T-helper 2 cell treated with Interferon-gamma antibody and Interleukin-4, amounts not matched to agents 5 μg/mL and 100 μg/mL, for 36 hours (primary cell): ENCODE data around the gene TUBGCP3.

ENCODE experiments used
- DNase-seq: peaks from one replicate; pipeline ENCODE4 v3.0.0; 2021; ENCODE audit warnings: low spot score
- H3K27ac Mint-ChIP-seq: one replicate; pipeline ENCODE4 v1.8.0; 2021; ENCODE audit warnings: mild to moderate bottlenecking, mixed read lengths
- H3K27me3 Mint-ChIP-seq: one replicate; pipeline ENCODE4 v1.8.0; 2021; ENCODE audit warnings: low read depth, mixed read lengths
- H3K36me3 Mint-ChIP-seq: one replicate; pipeline ENCODE4 v1.8.0; 2021; ENCODE audit warnings: low read depth, mixed read lengths
- H3K4me1 Mint-ChIP-seq: one replicate; pipeline ENCODE4 v1.8.0; 2021; ENCODE audit warnings: low read depth, mixed read lengths
- H3K4me3 Mint-ChIP-seq: one replicate; pipeline ENCODE4 v1.8.0; 2022; ENCODE audit warnings: mild to moderate bottlenecking, moderate library complexity, mixed read lengths
- H3K9me3 Mint-ChIP-seq: one replicate; pipeline ENCODE4 v1.8.0; 2021; ENCODE audit warnings: mixed read lengths

TUBGCP3 gene

GRCh38 chr13:112602189-112602588 lies 14.2 kb upstream of the TUBGCP3 start:
- Mint-ChIP-seq H3K4me1 (peaks cover 6% of the 10 kb centered on the region), H3K27ac (no peak overlapping the region), H3K4me3 (no peak overlapping the region), H3K27me3 (peaks cover 39% of the 10 kb centered on the region), H3K36me3 (no peaks in the 10 kb centered on the region), H3K9me3 (no peaks in the 10 kb centered on the region)
- DNase-seq = no peak

- Mint-ChIP-seq H3K4me3 (no peak overlapping the region), H3K4me1 (peaks cover 5% of the 10 kb centered on the region), H3K27ac (no peak overlapping the region), H3K27me3 (peaks cover 44% of the 10 kb centered on the region), H3K36me3 (no peaks in the 10 kb centered on the region), H3K9me3 (no peaks in the 10 kb centered on the region)
- DNase-seq = no peak
These were observed 13.4 kb upstream of the TUBGCP3 start for GRCh38 chr13:112601371-112601770.

GRCh38 chr13:112596235-112596634 lies 8.3 kb upstream of the TUBGCP3 start:
- H3K4me1 Mint-ChIP-seq = peaks cover 4% of the 10 kb centered on the region
- peaks cover 2% of the 10 kb centered on the region for H3K36me3 Mint-ChIP-seq
- peaks cover 36% of the 10 kb centered on the region for H3K27me3 Mint-ChIP-seq
- DNase-seq = no peak
- H3K4me3 Mint-ChIP-seq = no peak overlapping the region
- no peaks in the 10 kb centered on the region for H3K9me3 Mint-ChIP-seq
- H3K27ac Mint-ChIP-seq = no peak overlapping the region

- Mint-ChIP-seq H3K27ac (no peak overlapping the region), H3K9me3 (no peaks in the 10 kb centered on the region), H3K4me3 (no peak overlapping the region), H3K36me3 (peaks cover 5% of the 10 kb centered on the region), H3K27me3 (peaks cover 30% of the 10 kb centered on the region), H3K4me1 (peaks cover 12% of the 10 kb centered on the region)
- no peak for DNase-seq
These were observed 4.7 kb upstream of the TUBGCP3 start for GRCh38 chr13:112592647-112593046.

- H3K4me1 Mint-ChIP-seq = peaks cover 13% of the 10 kb centered on the region
These were observed 4.2 kb upstream of the TUBGCP3 start for GRCh38 chr13:112592181-112592580.

GRCh38 chr13:112588490-112589297 lies 741 bp upstream of the TUBGCP3 start:
- H3K4me1 Mint-ChIP-seq = peaks cover 23% of the 10 kb centered on the region
- no peaks in the 10 kb centered on the region for H3K9me3 Mint-ChIP-seq
- peaks cover 12% of the 10 kb centered on the region for H3K36me3 Mint-ChIP-seq
- H3K4me3 Mint-ChIP-seq = peak overlapping the region; percentile 94
- DNase-seq = no peak
- no peaks in the 10 kb centered on the region for H3K27me3 Mint-ChIP-seq
- H3K27ac Mint-ChIP-seq = peak overlapping the region; percentile 88

More at GRCh38 chr13:112592181-112592580, 4.2 kb upstream of the TUBGCP3 start:
- Mint-ChIP-seq H3K27ac (no peak overlapping the region), H3K4me3 (no peak overlapping the region), H3K36me3 (peaks cover 5% of the 10 kb centered on the region), H3K9me3 (no peaks in the 10 kb centered on the region), H3K27me3 (peaks cover 25% of the 10 kb centered on the region)
- DNase-seq = no peak

- peaks cover 15% of the 10 kb centered on the region for H3K36me3 Mint-ChIP-seq
- H3K27ac Mint-ChIP-seq = peak overlapping the region; percentile 80
- H3K4me1 Mint-ChIP-seq = peaks cover 27% of the 10 kb centered on the region
- no peaks in the 10 kb centered on the region for H3K9me3 Mint-ChIP-seq
- no peaks in the 10 kb centered on the region for H3K27me3 Mint-ChIP-seq
- peak overlapping the region; percentile 94 for H3K4me3 Mint-ChIP-seq
- peak; percentile 76 for DNase-seq
These were observed 665 bp downstream of the TUBGCP3 start for GRCh38 chr13:112587212-112587763.

GRCh38 chr13:112586334-112586960 lies 1.5 kb downstream of the TUBGCP3 start:
- no peaks in the 10 kb centered on the region for H3K27me3 Mint-ChIP-seq
- peak overlapping the region; percentile 80 for H3K27ac Mint-ChIP-seq
- H3K36me3 Mint-ChIP-seq = peaks cover 23% of the 10 kb centered on the region
- H3K4me1 Mint-ChIP-seq = peaks cover 33% of the 10 kb centered on the region
- H3K9me3 Mint-ChIP-seq = no peaks in the 10 kb centered on the region
- DNase-seq = no peak
- peak overlapping the region; percentile 94 for H3K4me3 Mint-ChIP-seq

GRCh38 chr13:112583592-112584277 lies 4.2 kb downstream of the TUBGCP3 start:
- peaks cover 31% of the 10 kb centered on the region for H3K4me1 Mint-ChIP-seq
- peaks cover 30% of the 10 kb centered on the region for H3K36me3 Mint-ChIP-seq
- H3K27ac Mint-ChIP-seq = no peak overlapping the region
- H3K9me3 Mint-ChIP-seq = peaks cover 3% of the 10 kb centered on the region
- H3K27me3 Mint-ChIP-seq = no peaks in the 10 kb centered on the region
- H3K4me3 Mint-ChIP-seq = no peak overlapping the region
- DNase-seq = no peak

- H3K4me1 Mint-ChIP-seq = peaks cover 29% of the 10 kb centered on the region
- DNase-seq = no peak
- H3K36me3 Mint-ChIP-seq = peaks cover 33% of the 10 kb centered on the region
- peaks cover 8% of the 10 kb centered on the region for H3K9me3 Mint-ChIP-seq
- no peak overlapping the region for H3K4me3 Mint-ChIP-seq
- H3K27ac Mint-ChIP-seq = no peak overlapping the region
- no peaks in the 10 kb centered on the region for H3K27me3 Mint-ChIP-seq
These were observed 5.7 kb downstream of the TUBGCP3 start for GRCh38 chr13:112582263-112582662.

GRCh38 chr13:112580912-112581311 lies 7.0 kb downstream of the TUBGCP3 start:
- Mint-ChIP-seq H3K4me3 (no peak overlapping the region), H3K27ac (no peak overlapping the region), H3K9me3 (peaks cover 14% of the 10 kb centered on the region), H3K4me1 (peaks cover 24% of the 10 kb centered on the region), H3K36me3 (peaks cover 38% of the 10 kb centered on the region), H3K27me3 (no peaks in the 10 kb centered on the region)
- DNase-seq = no peak

- peaks cover 29% of the 10 kb centered on the region for H3K4me1 Mint-ChIP-seq
- no peak overlapping the region for H3K27ac Mint-ChIP-seq
- H3K36me3 Mint-ChIP-seq = peaks cover 43% of the 10 kb centered on the region
- peaks cover 14% of the 10 kb centered on the region for H3K9me3 Mint-ChIP-seq
- no peak overlapping the region for H3K4me3 Mint-ChIP-seq
- no peak for DNase-seq
- H3K27me3 Mint-ChIP-seq = no peaks in the 10 kb centered on the region
These were observed 7.7 kb downstream of the TUBGCP3 start for GRCh38 chr13:112580211-112580610.

- Mint-ChIP-seq H3K9me3 (peaks cover 14% of the 10 kb centered on the region), H3K4me1 (peaks cover 31% of the 10 kb centered on the region), H3K27me3 (no peaks in the 10 kb centered on the region), H3K4me3 (no peak overlapping the region), H3K36me3 (peaks cover 41% of the 10 kb centered on the region), H3K27ac (no peak overlapping the region)
- no peak for DNase-seq
These were observed 8.6 kb downstream of the TUBGCP3 start for GRCh38 chr13:112579310-112579843.
